ENCODE data around the gene HIGD2A.

HIGD2A gene

DNA sequence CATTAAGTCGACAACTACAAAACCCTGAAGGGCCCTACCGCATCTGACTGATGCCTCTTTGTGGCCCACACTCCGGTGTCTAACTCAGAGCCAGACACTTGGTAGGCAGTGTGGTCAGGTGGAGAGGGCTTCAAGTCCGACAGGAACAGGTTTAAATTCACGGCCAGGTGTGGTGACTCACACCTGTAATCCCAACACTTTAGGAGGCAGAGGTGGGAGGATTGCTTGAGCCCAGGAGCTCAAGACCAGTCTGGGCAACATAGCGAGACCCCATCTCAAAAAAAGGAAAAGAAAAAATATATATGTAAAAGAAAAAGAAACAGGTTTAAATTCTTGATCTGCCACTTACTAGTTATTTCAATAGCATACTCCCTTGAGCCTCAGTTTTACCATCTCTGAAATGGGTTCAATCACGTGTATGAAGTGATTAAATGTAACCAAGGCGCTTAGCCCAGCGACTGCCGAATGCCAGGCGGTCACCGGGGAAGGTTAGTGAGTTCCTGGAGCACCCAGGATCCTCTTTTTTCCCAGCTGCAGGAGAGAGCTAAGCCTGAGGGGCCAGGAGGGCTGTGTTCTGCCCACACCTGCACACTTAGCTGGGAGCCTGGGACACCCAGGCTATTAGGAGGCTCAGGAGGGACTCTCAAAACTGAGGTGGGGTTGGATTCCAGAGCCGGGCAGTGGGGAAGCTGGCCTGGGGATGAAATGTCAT is 26.8 kb downstream of the HIGD2A start:
- DNase-seq = peak in 1 of 56 donors; percentile 9

DNA sequence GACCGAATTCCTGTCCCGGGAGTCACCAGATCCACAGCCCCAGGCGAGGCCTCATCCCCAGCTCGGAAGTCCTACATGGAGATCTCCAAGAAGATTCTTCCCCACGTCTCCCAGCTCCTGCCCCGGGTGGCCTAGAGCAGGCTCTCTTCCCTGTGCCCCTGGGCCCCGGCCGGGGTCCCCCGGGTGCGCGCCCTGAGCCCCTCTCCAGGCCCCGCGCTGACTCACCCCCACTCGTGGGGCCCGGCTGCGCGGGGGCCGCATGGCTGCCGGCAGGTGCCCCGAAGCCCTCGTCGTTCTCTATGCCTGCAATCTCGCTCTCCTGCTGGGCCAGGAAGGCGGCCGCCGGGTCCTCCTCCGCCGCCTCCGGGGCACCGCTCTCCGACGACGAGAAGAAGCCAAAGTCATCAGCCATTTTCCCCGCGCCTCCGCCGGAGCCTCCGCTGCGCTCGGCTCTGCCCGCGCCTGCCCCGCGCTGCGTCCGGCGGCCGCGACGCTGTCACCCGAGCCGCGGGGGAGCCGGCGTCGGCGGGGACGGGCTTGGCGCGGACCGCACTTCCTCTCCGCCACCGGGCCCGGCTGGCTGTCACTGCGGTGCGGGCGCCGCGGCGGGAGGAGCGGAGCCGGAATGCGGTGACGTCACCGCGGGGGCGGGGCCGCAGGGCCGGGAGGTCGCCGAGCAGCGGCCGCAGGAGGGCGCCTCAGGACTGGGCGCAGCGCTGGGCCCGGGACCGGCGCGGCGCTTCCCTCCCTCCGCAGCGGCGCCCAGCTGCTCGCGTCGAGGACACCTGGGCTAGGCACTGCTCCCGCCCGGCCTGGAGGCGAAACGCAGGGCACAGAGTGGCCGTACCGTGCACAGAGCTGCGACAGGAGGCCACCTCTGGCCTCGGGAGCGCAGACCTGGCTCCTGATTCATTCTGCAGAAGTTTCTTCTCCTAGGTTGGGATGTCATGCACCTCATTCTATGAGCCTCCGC is 27.7 kb downstream of the HIGD2A start, which contains the start of gene CLTB:
TSS of gene CLTB (minus strand) at position 588 of the 973 bp plus-strand sequence. CDS start at position 412, 176 bp downstream.
- DNase-seq = peak in 54 of 56 donors; percentile 31 to 94 (median 78)

DNA sequence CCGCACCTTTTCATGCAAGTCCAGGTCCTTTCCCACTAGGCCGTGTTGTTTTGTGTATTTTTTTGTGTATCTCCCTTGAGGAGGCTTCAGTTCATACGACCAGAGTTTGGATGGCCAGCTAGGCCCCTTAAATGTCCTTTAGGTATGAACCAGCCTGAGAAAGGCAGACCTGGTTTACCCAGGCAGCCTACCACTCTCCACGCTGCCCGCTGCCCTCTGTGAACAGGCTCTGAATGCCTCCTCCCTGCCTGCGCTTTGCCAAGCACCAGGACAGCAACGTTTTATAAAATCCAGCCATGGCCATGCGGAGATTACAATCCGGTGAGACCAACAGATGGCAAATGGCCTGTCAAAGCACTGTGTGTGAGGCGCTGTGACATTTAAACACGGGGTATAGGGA is 28.4 kb downstream of the HIGD2A start:
- DNase-seq = no peak

DNA sequence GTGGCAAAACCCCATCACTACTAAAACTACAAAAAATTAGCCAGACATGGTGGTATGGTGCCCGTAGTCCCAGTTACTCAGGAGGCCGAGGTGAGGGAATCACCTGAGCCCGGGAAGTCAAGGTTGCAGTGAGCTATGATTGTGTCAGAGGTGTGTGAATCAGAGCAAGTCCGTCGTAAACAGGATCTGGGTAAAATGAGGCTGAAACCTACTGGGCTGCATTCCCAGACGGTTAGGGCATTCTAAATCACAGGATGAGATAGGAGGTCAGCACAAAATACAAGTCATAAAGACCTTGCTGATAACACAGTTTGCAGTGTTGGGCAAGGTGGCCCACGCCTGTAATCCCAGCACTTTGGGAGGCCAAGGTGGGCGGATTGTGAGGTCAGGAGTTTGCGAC is 29.7 kb downstream of the HIGD2A start:
- no peak for DNase-seq

DNA sequence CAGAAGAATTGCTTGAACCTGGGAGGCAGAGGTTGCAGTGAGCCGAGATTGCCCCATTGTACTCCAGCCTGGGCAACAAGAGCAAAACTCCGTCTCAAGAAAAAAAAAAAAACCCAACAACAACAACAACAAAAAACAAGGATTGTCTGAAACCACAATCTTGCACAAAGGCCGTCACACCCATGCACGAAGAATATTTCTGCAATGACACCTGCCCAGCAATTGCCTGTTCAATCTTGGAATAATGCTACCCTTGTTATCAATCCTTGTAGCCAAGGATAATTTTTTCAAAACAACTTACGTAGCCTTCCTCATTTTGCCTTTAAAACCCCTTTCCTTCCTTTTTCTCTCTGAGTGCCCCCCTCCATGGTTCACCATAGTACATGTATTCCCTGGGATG is 31.5 kb downstream of the HIGD2A start:
- no peak for DNase-seq

DNA sequence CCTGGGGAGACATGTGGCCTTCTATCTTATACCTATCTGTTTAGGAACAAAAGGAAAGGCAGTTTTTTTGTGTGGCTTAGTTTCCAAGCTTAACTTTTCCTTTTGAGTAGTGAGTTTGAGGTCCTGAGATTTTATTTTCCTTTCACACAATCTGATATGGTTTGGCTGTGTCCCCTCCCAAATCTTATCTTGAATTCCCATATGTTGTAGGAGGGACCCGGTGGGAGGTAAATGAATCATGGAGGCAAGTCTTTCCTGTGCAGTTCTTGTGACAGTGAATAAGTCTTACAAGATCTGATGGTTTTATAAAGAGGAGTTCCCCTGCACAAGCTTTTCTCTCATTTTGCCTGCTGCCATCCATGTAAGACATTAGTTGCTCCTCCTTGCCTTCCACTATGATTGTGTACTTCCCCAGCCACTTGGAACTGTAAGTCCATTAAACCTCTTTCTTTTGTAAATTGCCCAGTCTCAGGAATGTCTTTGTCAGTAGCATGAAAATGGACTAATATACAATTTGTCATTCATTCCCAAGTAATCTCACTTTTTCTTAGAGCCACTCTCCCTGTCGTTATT is 32.5 kb downstream of the HIGD2A start:
- no peak for DNase-seq

DNA sequence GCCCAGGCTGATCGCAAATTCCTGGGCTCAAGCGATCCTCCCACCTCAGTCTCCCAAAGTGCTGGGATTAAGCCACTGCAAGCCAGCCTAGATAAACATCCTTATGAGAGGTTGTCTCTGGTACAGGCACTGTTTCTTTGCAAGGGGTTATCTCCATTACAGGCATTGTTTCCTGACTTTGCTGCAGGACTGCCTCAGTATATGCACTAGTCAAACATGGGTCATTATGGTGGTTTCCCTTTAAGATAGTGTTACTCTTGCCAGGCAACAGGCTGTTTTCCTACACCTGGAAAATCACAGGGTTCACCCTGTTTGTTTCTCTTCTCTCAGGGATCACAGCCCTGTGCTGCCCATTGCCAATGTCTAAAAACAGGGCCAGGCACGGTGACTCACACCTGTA is 35.6 kb downstream of the HIGD2A start:
- no peak for DNase-seq

DNA sequence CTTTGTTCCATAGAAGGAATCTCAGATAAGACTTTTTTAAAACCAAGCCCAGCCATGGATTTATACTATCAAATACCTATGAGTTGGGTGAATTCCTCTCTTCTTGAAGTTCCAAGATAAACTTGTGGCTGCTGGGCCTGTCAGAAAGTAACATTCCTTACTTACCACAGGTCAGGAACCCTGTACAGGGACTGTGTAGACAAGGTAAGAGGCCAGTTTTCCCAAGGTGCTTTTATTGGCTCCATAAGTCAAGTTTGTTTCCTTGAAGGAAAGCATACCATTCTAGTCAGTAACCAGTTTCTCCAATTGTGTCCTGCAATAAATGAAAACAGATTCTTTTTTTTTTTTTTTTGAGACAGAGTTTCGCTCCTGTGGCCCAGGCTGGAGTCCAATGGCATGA is 36.6 kb downstream of the HIGD2A start:
- DNase-seq = no peak

DNA sequence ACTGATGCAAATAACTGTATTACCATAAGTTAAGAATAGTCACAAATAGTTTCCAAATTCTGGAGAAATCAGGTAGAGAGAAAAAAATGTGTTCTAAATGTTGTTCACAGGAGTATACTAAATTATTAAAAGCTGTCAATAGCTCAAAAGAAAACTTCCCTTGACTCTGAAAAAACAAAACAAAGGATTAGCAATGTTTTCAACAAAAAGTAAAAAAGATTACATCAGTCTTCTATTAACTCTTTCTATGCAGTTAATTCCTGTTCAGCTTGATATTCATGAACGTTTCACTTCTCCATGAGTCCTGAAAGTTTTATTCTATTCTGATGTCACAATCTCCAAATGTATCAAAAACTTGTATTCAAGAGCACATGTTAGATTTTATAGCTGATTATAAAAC is 37.2 kb downstream of the HIGD2A start:
- DNase-seq = no peak

DNA sequence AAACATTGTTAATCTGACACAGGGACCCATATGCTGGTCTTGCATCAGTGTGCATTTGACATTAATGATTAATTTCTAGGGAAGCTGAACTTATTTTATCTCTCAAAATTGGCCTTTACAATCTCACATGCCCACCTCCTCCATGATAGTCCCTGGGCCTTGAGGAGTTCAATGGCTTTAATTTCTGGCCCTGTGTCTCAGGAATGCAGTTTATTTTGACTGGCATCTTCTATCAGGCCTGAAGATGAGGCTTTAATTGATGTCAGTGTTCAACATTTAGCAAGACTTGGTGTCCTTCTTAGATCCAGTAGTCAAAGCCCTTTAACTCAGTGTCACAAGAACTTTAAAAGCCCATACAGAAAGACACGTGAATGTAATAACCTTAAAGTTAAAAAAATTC is 38.3 kb downstream of the HIGD2A start:
- no peak for DNase-seq

DNA sequence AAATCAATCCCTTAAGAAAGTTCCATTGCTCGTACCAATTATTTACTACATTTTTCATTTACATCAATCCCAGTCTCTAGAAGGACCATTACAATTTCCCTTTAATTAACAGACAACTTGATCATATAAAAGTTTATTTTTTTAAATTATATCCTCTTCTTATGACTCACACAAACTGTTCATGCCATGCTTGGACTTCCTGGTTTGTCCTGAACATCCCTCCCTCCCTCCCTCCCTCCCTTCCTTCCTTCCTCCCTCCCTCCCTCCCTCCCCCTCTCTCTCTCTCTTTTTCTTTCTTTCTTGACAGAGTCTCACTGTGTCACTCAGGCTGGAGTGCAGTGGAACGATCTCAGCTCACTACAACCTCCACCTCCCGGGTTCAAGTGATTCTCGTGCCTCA is 39.4 kb downstream of the HIGD2A start:
- no peak for DNase-seq

DNA sequence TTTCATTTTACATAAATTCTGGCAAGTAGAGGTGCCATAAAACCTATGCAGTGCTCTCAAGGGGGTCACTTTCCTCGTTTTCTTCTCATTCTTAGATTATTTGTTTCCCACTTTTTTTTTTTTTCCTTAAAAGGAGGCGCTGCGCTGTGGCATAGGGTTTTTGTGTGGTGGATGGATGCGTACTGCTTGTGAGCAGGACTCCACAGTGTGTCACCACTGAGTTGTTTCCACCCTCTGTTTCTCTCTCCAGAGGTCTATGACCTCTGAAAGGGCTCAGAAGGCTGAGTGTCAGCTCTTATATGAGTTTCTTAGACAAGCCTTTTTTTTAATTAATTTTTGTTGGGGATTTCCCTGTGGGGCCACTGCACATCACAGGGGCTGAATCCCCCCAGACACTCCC is 41.4 kb downstream of the HIGD2A start:
- no peak for DNase-seq

DNA sequence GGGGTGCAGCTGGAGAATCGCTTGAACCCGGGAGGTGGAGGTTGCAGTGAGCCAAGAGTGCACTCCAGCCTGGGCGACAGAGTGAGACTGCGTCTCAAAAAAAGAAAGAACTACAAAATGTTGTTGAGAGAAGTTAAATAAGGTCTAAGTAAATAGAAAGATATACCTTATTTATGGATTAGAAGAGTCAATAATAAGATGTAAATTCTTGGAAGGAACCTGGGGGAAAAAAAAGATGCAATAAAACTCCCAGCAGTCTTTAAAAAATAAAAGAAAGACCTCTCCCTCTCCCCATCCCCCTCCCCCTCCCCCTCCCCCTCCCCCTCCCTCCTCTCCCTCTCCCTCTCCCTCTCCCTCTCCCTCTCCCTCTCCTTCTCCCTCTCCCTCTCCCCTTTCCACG is 44.2 kb downstream of the HIGD2A start:
- DNase-seq = no peak

DNA sequence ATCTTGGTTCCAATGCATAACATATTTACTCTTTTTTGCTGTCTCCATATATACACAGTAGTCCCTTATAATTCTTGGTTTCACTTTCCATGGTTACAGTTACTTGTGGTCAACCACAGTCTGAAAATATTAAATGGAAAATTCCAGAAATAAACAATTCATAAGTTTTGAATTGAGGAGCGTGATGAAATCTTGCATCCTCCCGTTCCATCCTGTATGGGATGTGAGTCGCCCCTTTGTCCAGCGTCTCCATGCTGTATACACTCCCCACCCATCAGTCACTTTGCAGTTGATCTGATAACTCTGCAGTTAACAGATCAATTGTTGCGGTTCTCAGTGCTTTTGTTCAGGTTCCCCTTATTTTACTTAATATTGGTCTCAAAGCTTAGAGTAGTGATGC is 48.1 kb downstream of the HIGD2A start:
- DNase-seq = no peak

DNA sequence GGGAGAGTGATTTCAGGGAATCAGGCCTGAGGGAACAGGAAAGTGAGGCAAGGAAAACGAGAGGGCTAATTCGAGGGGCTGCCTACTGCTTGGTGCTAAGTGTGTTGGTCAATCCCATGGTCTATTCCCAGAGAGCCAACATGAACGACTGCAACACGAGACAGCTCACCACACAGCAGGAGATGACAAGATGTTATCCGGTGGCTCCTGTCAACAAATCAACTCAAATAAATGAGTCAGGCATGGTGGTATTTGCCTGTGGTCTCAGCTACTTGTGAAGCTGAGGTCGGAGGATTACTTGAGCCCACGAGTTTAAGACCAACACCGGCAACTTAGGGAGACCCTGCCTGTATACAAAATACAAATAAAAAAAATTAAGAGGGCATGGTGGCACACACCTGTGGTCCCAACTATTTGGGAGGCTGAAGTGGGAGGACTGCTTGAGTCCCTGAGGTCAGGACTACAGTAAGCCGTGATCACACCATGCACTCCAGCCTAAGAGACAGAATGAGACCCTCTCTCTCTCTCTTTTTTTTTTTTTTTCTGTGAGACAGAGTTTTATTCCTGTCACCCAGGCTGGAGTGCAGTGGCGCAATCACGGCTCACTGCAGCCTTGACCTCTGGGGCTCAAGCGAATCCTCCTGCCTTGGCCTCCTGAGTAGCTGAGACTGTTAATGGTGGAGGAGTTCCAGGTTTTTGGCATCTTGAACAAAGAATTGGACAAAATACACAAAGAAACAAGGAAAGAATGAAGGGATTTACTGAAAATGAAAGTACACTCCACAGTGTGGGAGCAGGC is 50.6 kb downstream of the HIGD2A start:
- no peak for DNase-seq

All from nucleus accumbens (tissue), 56 donors.